B cell (primary cell): ENCODE data around the gene MISP3. TPM values are rescaled to one million over a fixed set of nuclear protein-coding genes. Genes with fewer than 3 reads are reported as not detected.

Source experiments
- ATAC-seq: fragments of 200-7000 bp; cut with Tn5 transposase; one replicate; pipeline ENCODE4 v1.10.0; 2021; ENCODE audit warnings: low read depth, mild to moderate bottlenecking, moderate number of reproducible peaks, moderate library complexity
- CTCF ChIA-PET: fragments of 350-600 bp; sonication (Branson Sonifier 250); formaldehyde crosslinking; loops from one replicate; lab custom pipeline; 2021; ENCODE audit warnings: antibody characterized with exemption, inconsistent platforms; lab: Charles Lee
- POLR2A ChIA-PET: fragments of 350-600 bp; sonication (Branson Sonifier 250); formaldehyde crosslinking; loops from one replicate; lab custom pipeline; 2021; ENCODE audit warnings: antibody characterized with exemption; lab: Charles Lee
- DNase-seq: peaks from one replicate; pipeline ENCODE4 v3.0.0; 2013
- H2AFZ ChIP-seq: 2 replicates; pipeline ENCODE4 v1.6.1; 2012; ENCODE audit warnings: mild to moderate bottlenecking, low read depth, low read length; ENCODE audit not compliant: insufficient read depth, poor library complexity, severe bottlenecking
- H3K27ac ChIP-seq, 2 donors: 1 replicate in 1 of 2; 2 replicates in 1 of 2; pipeline ENCODE4 v1.5.1; 2012 to 2013; ENCODE audit warnings: low read length in 2 of 2, mild to moderate bottlenecking in 2 of 2, moderate library complexity in 1 of 2
- H3K27me3 ChIP-seq, 4 experiments: fragments of 200-600 bp in 1 of 4; sonication (generic) in 1 of 4; replicated peaks in 1 of 4; 1 replicate in 2 of 4; 2 replicates in 2 of 4; pipeline versions ENCODE4 v1.6.1 to v1.7.0; 2013 to 2016; ENCODE audit warnings: low read length in 3 of 4, mild to moderate bottlenecking in 2 of 4, mixed read lengths in 1 of 4, moderate library complexity in 1 of 4; ENCODE audit not compliant: insufficient read depth in 4 of 4, control insufficient read depth in 3 of 4; ENCODE audit errors: control extremely low read depth in 1 of 4
- H3K36me3 ChIP-seq, 2 experiments: replicated peaks in 1 of 2; 1 replicate in 1 of 2; 2 replicates in 1 of 2; pipeline versions ENCODE4 v1.6.1 to v1.7.1; 2013; ENCODE audit warnings: low read length in 1 of 2; ENCODE audit not compliant: insufficient read depth in 2 of 2, control insufficient read depth in 1 of 2; ENCODE audit errors: control extremely low read depth in 1 of 2, extremely low read depth in 1 of 2
- H3K4me1 ChIP-seq, 2 donors: fragments of 200-600 bp in 1 of 2; sonication (generic) in 1 of 2; 1 replicate in 1 of 2; 2 replicates in 1 of 2; pipeline versions ENCODE4 v1.5.1 to v1.6.1; 2013 to 2017; ENCODE audit warnings: low read length in 2 of 2; ENCODE audit not compliant: control insufficient read depth in 2 of 2, insufficient read depth in 2 of 2
- H3K4me2 ChIP-seq: replicated peaks from 2 replicates; pipeline ENCODE3; 2012; ENCODE audit warnings: mild to moderate bottlenecking, low read depth, low read length; ENCODE audit not compliant: poor library complexity, severe bottlenecking
- H3K4me3 ChIP-seq, 5 experiments: fragments of 200-600 bp in 1 of 5; sonication (generic) in 1 of 5; 1 replicate in 3 of 5; 2 replicates in 2 of 5; pipeline versions ENCODE4 v1.5.1 to v1.7.0; 2011 to 2016; ENCODE audit warnings: low read length in 4 of 5, mild to moderate bottlenecking in 4 of 5, low read depth in 2 of 5, control low read depth in 1 of 5, moderate library complexity in 1 of 5; ENCODE audit not compliant: insufficient read depth in 1 of 5; ENCODE audit errors: control extremely low read depth in 1 of 5, extremely low read depth in 1 of 5
- H3K79me2 ChIP-seq: fragments of 200-600 bp; sonication (generic); one replicate; pipeline ENCODE4 v1.6.0; 2016; ENCODE audit warnings: low read length; ENCODE audit not compliant: control insufficient read depth, insufficient read depth
- H3K9ac ChIP-seq: fragments of 200-600 bp; sonication (generic); 2 replicates; pipeline ENCODE4 v1.6.1; 2017; ENCODE audit warnings: mild to moderate bottlenecking, low read length, moderate library complexity
- H3K9me3 ChIP-seq, 3 donors: one replicate each; pipeline versions ENCODE4 v1.6.1 to v1.7.1; 2013; ENCODE audit warnings: low read length in 2 of 3; ENCODE audit not compliant: control insufficient read depth in 2 of 3, insufficient read depth in 1 of 3; ENCODE audit errors: control extremely low read depth in 1 of 3
- H4K20me1 ChIP-seq: 2 replicates; pipeline ENCODE4 v1.6.0; 2012; ENCODE audit warnings: mild to moderate bottlenecking, low read length; ENCODE audit not compliant: insufficient read depth, control insufficient read depth, poor library complexity, severe bottlenecking
- H3K27ac Mint-ChIP-seq: one replicate; pipeline ENCODE4 v1.8.0; 2021; ENCODE audit warnings: mixed read lengths
- H3K27me3 Mint-ChIP-seq: one replicate; pipeline ENCODE4 v1.8.0; 2021; ENCODE audit warnings: mixed read lengths
- H3K4me1 Mint-ChIP-seq: one replicate; pipeline ENCODE4 v1.8.0; 2021; ENCODE audit warnings: mixed read lengths
- H3K4me3 Mint-ChIP-seq: one replicate; pipeline ENCODE4 v1.8.0; 2021; ENCODE audit warnings: mixed read lengths
- H3K9me3 Mint-ChIP-seq: one replicate; pipeline ENCODE4 v1.8.0; 2022; ENCODE audit warnings: mixed read lengths; ENCODE audit not compliant: insufficient read depth
- CTCF ChIP-seq: fragments of 200-600 bp; IDR thresholded peaks from one replicate; pipeline ENCODE4 v1.8.0; 2022; ENCODE audit warnings: antibody characterized with exemption, mild to moderate bottlenecking
- EZH2 ChIP-seq: IDR thresholded peaks from 2 replicates; pipeline ENCODE4 v1.6.1; 2012; ENCODE audit warnings: borderline replicate concordance, low read depth, mild to moderate bottlenecking, moderate library complexity, low read length; ENCODE audit not compliant: insufficient read depth, poor library complexity, severe bottlenecking
- WGBS: methylation state at CpG from one replicate; pipeline ENCODE4 v1.1.5; 2013; ENCODE audit warnings: missing lambda C conversion rate; ENCODE audit not compliant: insufficient coverage; 5-methylcytosine and 5-hydroxymethylcytosine counted together
- intact Hi-C: fragments of 100-400 bp; cut with micrococcal nuclease; formaldehyde crosslinking; loops from one replicate; pipeline ENCODE4 v1.10.0; 2022
- polyA plus RNA-seq: library from polyadenylated mRNA; depleted of rRNA; stranded (reverse); fragments of >200 nt; gene quantifications from 2 replicates; pipeline ENCODE4 v1.2.3, GENCODE V29; 2012
- total RNA-seq, 2 donors: library from RNA; stranded (reverse); fragments of 120-200 nt in 1 of 2; gene quantifications; 1 replicate in 1 of 2; 2 replicates in 1 of 2; pipeline versions ENCODE4 v1.2.3 to v1.2.4, GENCODE V29; 2013 to 2022

Gene MISP3
- total and polyA plus RNA-seq, 2 donors (not counting 1 experiment from before 2014, with no cell fraction given): 0.34 TPM

- H3K9me3 Mint-ChIP-seq: no peaks in the 10 kb centered on the region
- Histone ChIP-seq H3K79me2 (no peaks in the 10 kb centered on the region), H3K9me3 (peaks cover 0 to 11% (median 0%) of the 10 kb centered on the region in 3 donors), H3K9ac (no peak overlapping the region), H3K4me2 (peak overlapping the region; percentile 70), H3K36me3 (no peaks in the 10 kb centered on the region), H3K27me3 (peaks cover 0 to 54% (median 28%) of the 10 kb centered on the region in 4 experiments), H2AFZ (no peak overlapping the region), H3K27ac (no peak overlapping the region), H3K4me3 (no peak overlapping the region), H3K4me1 (peaks cover 18 to 22% of the 10 kb centered on the region in 2 donors), H4K20me1 (no peaks in the 10 kb centered on the region)
- H3K4me1 Mint-ChIP-seq: peaks cover 18% of the 10 kb centered on the region
- peaks cover 37% of the 10 kb centered on the region for H3K27me3 Mint-ChIP-seq
- CTCF ChIA-PET: interaction anchor here (0.6 to 3.4 kb wide), 26 partner anchors 10 to 335 kb away, joined by 3 to 43 read pairs (median 4); partner anchors contain the start of genes ASF1B, BRME1, CC2D1A and MISP3
- intact Hi-C loops: loop anchor here (2.0 kb wide), 1 partner anchor 14 kb away; the partner anchor contains the start of gene MISP3
- H3K27ac Mint-ChIP-seq: no peak overlapping the region
- ATAC-seq: peak; percentile 36
- TF ChIP-seq EZH2: no peak
- peak overlapping the region; percentile 71 for H3K4me3 Mint-ChIP-seq
- 24% methylated on average over 17 of the region's 17 CpGs for WGBS
- POLR2A ChIA-PET: interaction anchor here (0.6 kb wide), 1 partner anchor 9 kb away, joined by 12 read pairs; no protein-coding TSS in a partner anchor
- no peak for DNase-seq
Measured at GRCh38 chr19:14058182-14059092, 14.1 kb upstream of the MISP3 start.

GRCh38 chr19:14059093-14059480 is 13.5 kb upstream of the MISP3 start:
- DNase-seq: peak; percentile 68
- Mint-ChIP-seq H3K4me3 (no peak overlapping the region), H3K27ac (no peak overlapping the region), H3K27me3 (peaks cover 37% of the 10 kb centered on the region), H3K4me1 (peaks cover 18% of the 10 kb centered on the region), H3K9me3 (no peaks in the 10 kb centered on the region)
- intact Hi-C loops: loop anchor here (2.0 kb wide), 1 partner anchor 14 kb away; the partner anchor contains the start of gene MISP3
- Histone ChIP-seq H3K79me2 (no peaks in the 10 kb centered on the region), H4K20me1 (no peaks in the 10 kb centered on the region), H2AFZ (no peak overlapping the region), H3K4me1 (peaks cover 18 to 22% of the 10 kb centered on the region in 2 donors), H3K27ac (no peak overlapping the region), H3K27me3 (peaks cover 0 to 54% (median 28%) of the 10 kb centered on the region in 4 experiments), H3K36me3 (no peaks in the 10 kb centered on the region), H3K4me2 (peak overlapping the region; percentile 45), H3K4me3 (no peak overlapping the region), H3K9ac (no peak overlapping the region), H3K9me3 (peaks cover 0 to 8% (median 0%) of the 10 kb centered on the region in 3 donors)
- TF ChIP-seq CTCF (peak; percentile 81), EZH2 (no peak)
- POLR2A ChIA-PET: no interaction called here
- 10% methylated on average over 13 of the region's 15 CpGs for WGBS
- CTCF ChIA-PET: interaction anchor here (0.8 to 3.4 kb wide), 22 partner anchors 10 to 290 kb away, joined by 3 to 43 read pairs (median 4); partner anchors contain the start of genes ASF1B, BRME1, CC2D1A and MISP3
- no peak for ATAC-seq
